Amniotic epithelial cell (primary cell): ENCODE data around the gene AMD1.
"Not testable (repeated sequence)": the region's sequence is repeated elsewhere in the genome, so short reads cannot be mapped to it uniquely, and the experiment has no call there.

ENCODE experiments used
- DNase-seq: peaks from one replicate; pipeline ENCODE4 v3.0.0-alpha.2; 2010; ENCODE audit warnings: low read depth

Gene AMD1

GRCh38 chr6:110873981-110874879 is at the start of gene AMD1:
TSS of gene AMD1 (plus strand) at chr6:110874785. CDS start at chr6:110875106, 321 bp downstream.
- peak; percentile 96 for DNase-seq

GRCh38 chr6:110826236-110827129 is 48.1 kb upstream of the AMD1 start:
- peak; percentile 40 for DNase-seq

- DNase-seq, result no peak
Measured at GRCh38 chr6:110828396-110828795, 46.2 kb upstream of the AMD1 start.

GRCh38 chr6:110831405-110831804 is 43.2 kb upstream of the AMD1 start:
- DNase-seq, result no peak

GRCh38 chr6:110833831-110834230 is 40.8 kb upstream of the AMD1 start:
- no peak for DNase-seq

- DNase-seq, result not testable (repeated sequence)
Measured at GRCh38 chr6:110835751-110836150, 38.8 kb upstream of the AMD1 start.

GRCh38 chr6:110841266-110841665 is 33.3 kb upstream of the AMD1 start:
- DNase-seq, result no peak

- DNase-seq, result no peak
Measured at GRCh38 chr6:110849781-110850180, 24.8 kb upstream of the AMD1 start.

- peak; percentile 8 for DNase-seq
Measured at GRCh38 chr6:110852773-110853172, 21.8 kb upstream of the AMD1 start.

GRCh38 chr6:110853754-110854477 is 20.7 kb upstream of the AMD1 start:
- no peak for DNase-seq

GRCh38 chr6:110856296-110856695 is 18.3 kb upstream of the AMD1 start:
- DNase-seq, result peak; percentile 57

GRCh38 chr6:110858016-110858415 is 16.6 kb upstream of the AMD1 start:
- no peak for DNase-seq

- no peak for DNase-seq
Measured at GRCh38 chr6:110858562-110859214, 15.9 kb upstream of the AMD1 start.

- no peak for DNase-seq
Measured at GRCh38 chr6:110859335-110859792, 15.2 kb upstream of the AMD1 start.

- DNase-seq, result no peak
Measured at GRCh38 chr6:110864824-110865223, 9.8 kb upstream of the AMD1 start.

- DNase-seq, result no peak
Measured at GRCh38 chr6:110874880-110875547, 429 bp downstream of the AMD1 start.

- DNase-seq, result peak; percentile 52
Measured at GRCh38 chr6:110875548-110876169, 1.1 kb downstream of the AMD1 start.

- DNase-seq, result peak; percentile 76
Measured at GRCh38 chr6:110876170-110876773, 1.7 kb downstream of the AMD1 start.

GRCh38 chr6:110876806-110877564 is 2.4 kb downstream of the AMD1 start:
- DNase-seq, result peak; percentile 43
